Measurements from ENCODE around the gene NEDD1. TPM values are rescaled to one million over a fixed set of nuclear protein-coding genes. Genes with fewer than 3 reads are reported as not detected.

The NEDD1 gene, protein sequence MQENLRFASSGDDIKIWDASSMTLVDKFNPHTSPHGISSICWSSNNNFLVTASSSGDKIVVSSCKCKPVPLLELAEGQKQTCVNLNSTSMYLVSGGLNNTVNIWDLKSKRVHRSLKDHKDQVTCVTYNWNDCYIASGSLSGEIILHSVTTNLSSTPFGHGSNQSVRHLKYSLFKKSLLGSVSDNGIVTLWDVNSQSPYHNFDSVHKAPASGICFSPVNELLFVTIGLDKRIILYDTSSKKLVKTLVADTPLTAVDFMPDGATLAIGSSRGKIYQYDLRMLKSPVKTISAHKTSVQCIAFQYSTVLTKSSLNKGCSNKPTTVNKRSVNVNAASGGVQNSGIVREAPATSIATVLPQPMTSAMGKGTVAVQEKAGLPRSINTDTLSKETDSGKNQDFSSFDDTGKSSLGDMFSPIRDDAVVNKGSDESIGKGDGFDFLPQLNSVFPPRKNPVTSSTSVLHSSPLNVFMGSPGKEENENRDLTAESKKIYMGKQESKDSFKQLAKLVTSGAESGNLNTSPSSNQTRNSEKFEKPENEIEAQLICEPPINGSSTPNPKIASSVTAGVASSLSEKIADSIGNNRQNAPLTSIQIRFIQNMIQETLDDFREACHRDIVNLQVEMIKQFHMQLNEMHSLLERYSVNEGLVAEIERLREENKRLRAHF
- 47.0 and 48.2 TPM in 2 replicates for total RNA-seq

GRCh38 chr12:96906849-96907670, at the start of gene NEDD1:
NEDD1 (plus strand) TSS chr12:96907257; CDS start chr12:96909760, 2,503 bp downstream.

